Fibroblast of pulmonary artery (primary cell): ENCODE data around the gene ZFHX3.
A peak's percentile ranks its signal among the peaks of the same experiment; 100 is the strongest.

Source experiments
- DNase-seq: peaks from one replicate; pipeline ENCODE4 v3.0.0-alpha.2; 2010; ENCODE audit warnings: low read depth
- H3K4me3 ChIP-seq: replicated peaks from 2 replicates; pipeline ENCODE4 v1.5.1; 2011; ENCODE audit warnings: low read depth, mild to moderate bottlenecking, control low read depth, low read length, moderate library complexity
- TF ChIP-seq, protein P1 (sequence below): IDR thresholded peaks from 2 replicates; pipeline ENCODE4 v1.5.1; 2011; ENCODE audit warnings: mild to moderate bottlenecking, control low read depth, low read length, inconsistent platforms; ENCODE audit errors: missing control alignments

The ZFHX3 gene

GRCh38 chr16:72950669-72951068 is 97.3 kb downstream of the ZFHX3 start:
- TF ChIP-seq, protein P1, sequence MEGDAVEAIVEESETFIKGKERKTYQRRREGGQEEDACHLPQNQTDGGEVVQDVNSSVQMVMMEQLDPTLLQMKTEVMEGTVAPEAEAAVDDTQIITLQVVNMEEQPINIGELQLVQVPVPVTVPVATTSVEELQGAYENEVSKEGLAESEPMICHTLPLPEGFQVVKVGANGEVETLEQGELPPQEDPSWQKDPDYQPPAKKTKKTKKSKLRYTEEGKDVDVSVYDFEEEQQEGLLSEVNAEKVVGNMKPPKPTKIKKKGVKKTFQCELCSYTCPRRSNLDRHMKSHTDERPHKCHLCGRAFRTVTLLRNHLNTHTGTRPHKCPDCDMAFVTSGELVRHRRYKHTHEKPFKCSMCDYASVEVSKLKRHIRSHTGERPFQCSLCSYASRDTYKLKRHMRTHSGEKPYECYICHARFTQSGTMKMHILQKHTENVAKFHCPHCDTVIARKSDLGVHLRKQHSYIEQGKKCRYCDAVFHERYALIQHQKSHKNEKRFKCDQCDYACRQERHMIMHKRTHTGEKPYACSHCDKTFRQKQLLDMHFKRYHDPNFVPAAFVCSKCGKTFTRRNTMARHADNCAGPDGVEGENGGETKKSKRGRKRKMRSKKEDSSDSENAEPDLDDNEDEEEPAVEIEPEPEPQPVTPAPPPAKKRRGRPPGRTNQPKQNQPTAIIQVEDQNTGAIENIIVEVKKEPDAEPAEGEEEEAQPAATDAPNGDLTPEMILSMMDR, result no peak
- DNase-seq, result no peak
- H3K4me3 ChIP-seq, result no peak overlapping the region

- DNase-seq, result no peak
- TF ChIP-seq, protein P1, result no peak
- H3K4me3 ChIP-seq, result no peak overlapping the region
Measured at GRCh38 chr16:72948238-72948829, 99.6 kb downstream of the ZFHX3 start.

DNA sequence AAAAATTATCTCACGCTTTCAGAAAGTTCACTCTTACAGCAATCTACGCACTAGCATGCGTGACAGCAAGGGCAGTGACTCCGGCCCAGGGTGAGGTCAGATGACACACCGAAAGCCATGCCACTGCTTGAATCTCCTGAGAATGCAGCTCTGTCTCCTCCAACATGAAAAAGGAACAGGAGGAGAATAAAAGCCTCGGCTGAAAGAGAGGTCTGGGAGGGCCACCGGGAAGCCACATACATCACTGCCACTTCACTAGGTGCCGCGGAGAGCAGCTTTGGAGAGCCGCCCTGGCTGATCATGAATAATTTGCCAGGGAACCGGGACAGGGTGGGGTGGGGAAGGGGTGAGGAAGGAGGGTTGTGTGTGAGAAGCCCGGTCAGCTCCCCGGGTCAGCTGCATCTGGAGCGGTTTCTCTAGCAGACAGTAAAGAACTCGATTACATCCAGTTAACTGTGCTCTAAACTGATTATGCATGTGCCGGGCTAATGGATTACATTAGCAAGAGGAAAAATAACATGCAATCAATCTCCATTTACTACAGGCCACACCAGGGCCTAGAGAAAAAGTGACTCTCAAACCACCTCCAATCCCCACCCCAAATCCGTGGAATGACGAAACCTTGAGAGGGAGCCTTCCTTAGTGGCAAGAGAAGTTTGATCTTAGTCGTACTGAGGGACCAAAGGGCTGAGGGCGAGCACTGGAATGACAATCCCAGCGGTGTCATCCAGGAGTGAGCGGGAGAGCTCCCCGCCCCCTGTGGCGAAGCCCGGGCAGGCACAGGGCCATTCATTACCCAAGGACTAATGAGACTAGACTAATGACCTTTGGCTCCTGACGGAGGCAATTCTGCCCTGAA is 100.3 kb downstream of the ZFHX3 start:
- no peak overlapping the region for H3K4me3 ChIP-seq
- TF ChIP-seq, protein P1, result no peak
- DNase-seq, result no peak

DNA sequence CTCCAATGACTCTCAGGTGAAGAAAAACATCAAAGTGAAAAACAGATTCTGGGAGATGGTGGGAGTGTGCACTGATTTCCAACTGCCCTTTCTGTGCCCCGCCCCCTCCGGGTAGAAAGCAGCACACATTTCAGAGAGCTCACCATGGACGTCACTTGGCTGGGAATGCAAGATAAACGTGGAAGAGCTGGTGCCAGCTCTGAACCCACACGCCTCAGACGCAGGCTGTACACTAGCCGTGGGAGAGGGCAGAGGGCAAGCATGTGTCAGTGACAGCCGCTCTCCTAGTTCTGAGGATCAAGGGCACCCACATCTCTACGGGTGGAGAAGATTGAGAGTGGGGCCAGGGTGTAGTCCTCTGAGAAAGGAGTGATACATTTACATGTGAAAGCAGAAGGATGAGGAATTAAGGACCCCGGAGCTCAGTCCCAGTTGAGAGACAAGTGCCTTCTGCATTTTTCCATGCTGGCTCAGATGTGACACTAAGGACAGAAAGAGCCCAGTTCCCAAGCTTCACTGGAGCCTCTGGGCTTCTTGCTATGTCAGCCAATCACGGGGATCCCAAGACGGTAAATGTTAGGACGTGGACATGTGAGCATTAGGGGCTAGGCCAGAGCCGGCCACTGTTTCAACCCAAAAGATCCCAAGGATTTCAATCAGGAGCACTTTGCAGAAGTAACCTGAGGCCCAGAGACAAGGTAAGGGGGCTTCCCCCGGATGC is 101.3 kb downstream of the ZFHX3 start:
- DNase-seq, result peak; percentile 67
- H3K4me3 ChIP-seq, result no peak overlapping the region
- TF ChIP-seq, protein P1, result no peak

DNA sequence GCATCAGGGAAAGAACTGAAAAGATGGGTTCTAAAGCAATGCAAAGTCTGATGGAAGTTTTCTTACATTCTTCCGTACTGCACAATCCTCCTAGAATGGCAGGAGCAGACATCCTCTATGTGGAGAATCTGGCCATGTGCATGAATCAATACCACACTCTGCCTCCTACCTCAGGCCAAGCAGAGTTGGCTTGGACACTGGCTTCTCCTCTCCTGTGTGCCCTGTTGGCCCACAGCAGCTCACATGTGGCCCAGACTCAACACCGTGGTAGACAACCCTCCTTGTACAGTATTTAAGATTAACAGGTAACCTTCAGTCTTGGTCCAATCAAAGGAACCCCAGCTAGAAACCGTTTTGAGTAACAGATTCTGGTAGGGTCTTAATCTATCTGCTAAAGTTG is 101.9 kb downstream of the ZFHX3 start:
- TF ChIP-seq, protein P1, result no peak
- no peak overlapping the region for H3K4me3 ChIP-seq
- DNase-seq, result no peak

DNA sequence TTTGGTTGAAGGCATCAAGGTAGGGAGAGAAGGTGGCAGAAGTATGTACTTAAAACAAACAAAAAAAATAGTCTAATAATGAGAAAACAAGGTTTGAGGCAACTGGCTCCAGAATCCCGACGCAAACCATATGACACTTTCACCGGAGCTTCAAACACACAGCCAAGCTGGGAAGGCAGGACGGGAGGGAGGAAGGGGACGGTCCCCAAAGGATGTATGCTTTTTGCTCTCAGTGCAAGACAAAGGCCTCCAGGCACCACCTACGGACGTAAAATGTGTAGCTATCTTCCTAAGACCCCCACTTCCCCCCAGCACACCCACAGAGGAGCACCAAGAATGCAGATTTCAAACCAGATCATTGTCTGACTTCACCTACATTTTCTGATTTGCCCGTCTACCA is 102.3 kb downstream of the ZFHX3 start:
- no peak for DNase-seq
- TF ChIP-seq, protein P1, result no peak
- H3K4me3 ChIP-seq, result no peak overlapping the region
